Ovary (tissue), 9 donors: Measurements from ENCODE around the gene MTO1. TPM values are rescaled to one million over a fixed set of nuclear protein-coding genes. Genes with fewer than 3 reads are reported as not detected.
"Not testable (repeated sequence)": the region's sequence is repeated elsewhere in the genome, so short reads cannot be mapped to it uniquely, and the experiment has no call there.

Experiments used
- DNase-seq, 5 donors: peaks; one replicate each; pipeline ENCODE4 v3.0.0-alpha.2; 2019 to 2020
- H3K27ac ChIP-seq, 2 donors: fragments of 200-600 bp; one replicate each; pipeline versions ENCODE4 v1.5.1 to v1.8.0; 2019 to 2022
- H3K27me3 ChIP-seq: fragments of 200-600 bp; one replicate; pipeline ENCODE4 v1.8.0; 2022
- H3K36me3 ChIP-seq: fragments of 200-600 bp; sonication (generic); one replicate; pipeline ENCODE4 v1.5.1; 2019
- H3K4me1 ChIP-seq: one replicate; pipeline ENCODE4 v1.8.1; 2013; ENCODE audit warnings: mild to moderate bottlenecking, moderate library complexity; ENCODE audit not compliant: insufficient read depth
- H3K4me3 ChIP-seq: fragments of 200-600 bp; sonication (generic); one replicate; pipeline ENCODE4 v1.5.1; 2017
- H3K9me3 ChIP-seq, 2 donors: fragments of 200-600 bp in 1 of 2; sonication (generic) in 1 of 2; one replicate each; pipeline versions ENCODE4 v1.5.1 to v1.8.1; 2013 to 2019; ENCODE audit warnings: mild to moderate bottlenecking in 1 of 2, moderate library complexity in 1 of 2
- CTCF ChIP-seq, 3 donors: fragments of 450-650 bp in 2 of 3; fragments of 200-600 bp in 1 of 3; IDR thresholded peaks; one replicate each; pipeline versions ENCODE4 v1.5.1 to v1.8.0; 2016 to 2022; ENCODE audit warnings: antibody characterized with exemption in 3 of 3, mild to moderate bottlenecking in 1 of 3
- EP300 ChIP-seq: sonication (generic); formaldehyde crosslinking; IDR thresholded peaks from one replicate; pipeline ENCODE4 v1.6.1; 2017; ENCODE audit warnings: antibody characterized with exemption
- POLR2A ChIP-seq: fragments of 450-650 bp; IDR thresholded peaks from one replicate; pipeline ENCODE4 v1.6.1; 2017; ENCODE audit warnings: antibody characterized with exemption, mild to moderate bottlenecking, moderate library complexity
- WGBS, 3 donors: extraction: QIAGEN DNeasy Blood & Tissue Kit in 1 of 3; methylation state at CpG; one replicate each; pipeline versions ENCODE4 v1.1.5 to v1.1.7; 2013 to 2017; 5-methylcytosine and 5-hydroxymethylcytosine counted together
- intact Hi-C, 4 donors: fragments of 100-400 bp; cut with DNase I; formaldehyde crosslinking; loops; one replicate each; pipeline versions ENCODE4 v1.11.0 to v1.15.1; 2022 to 2023
- polyA plus RNA-seq, 2 donors: library from polyadenylated mRNA; stranded (reverse); fragments of 200-250 nt in 1 of 2; fragments of 350-450 nt in 1 of 2; fragmentation: Illumina TruSeq in 1 of 2; extraction: RNeasy Lipid Tissue Mini Kit (QIAGEN cat#74804) in 1 of 2; gene quantifications; one replicate each; pipeline ENCODE4 v1.2.3, GENCODE V29; 2013 to 2014
- total RNA-seq, 7 donors: library from RNA; depleted of rRNA in 2 of 7; stranded (reverse); fragments of >200 nt in 2 of 7; fragmentation: NEBNext Ultra II Directional in 3 of 7; extraction: Animal tissue kit (Norgen Biotek cat#: 25700) in 3 of 7; gene quantifications; one replicate each; pipeline versions ENCODE4 v1.1.0 to v1.2.4, GENCODE V29; 2016 to 2023
- donor health status: DM: no; HTN: no; CAD: no; lungs with moderate emphysema.
- donor health status: DM: no; HTN: no; CAD: no.
- donor health status: Bipolar disorder and iron deficiency.
- donor health status: DM: yes; HTN: yes; CAD: no.
- donor health status: DM: no; HTN: no; CAD: no.
- donor health status: DM: yes; HTN: yes; CAD: no.

The MTO1 gene
- total and polyA plus RNA-seq, 9 donors, result 19.8 to 43.1 (median 31.0) TPM

GRCh38 chr6:73455865-73456629, 5.5 kb upstream of the MTO1 start:
- Histone ChIP-seq H3K36me3 (no peaks in the 10 kb centered on the region), H3K4me3 (no peak overlapping the region), H3K9me3 (no peaks in the 10 kb centered on the region), H3K27ac (no peak overlapping the region), H3K4me1 (peaks cover 2% of the 10 kb centered on the region), H3K27me3 (no peaks in the 10 kb centered on the region)
- DNase-seq, result no peak
- intact Hi-C loops, result no loop called here
- WGBS, 3 donors, result 63 to 66% (median 65%) methylated on average over 3 of the region's 3 CpGs
- no peak for TF ChIP-seq EP300
- no peak for TF ChIP-seq POLR2A
- TF ChIP-seq CTCF (IDR thresholded peaks at IDR 0.05), result no peak

- H3K4me3 ChIP-seq, H3K27ac ChIP-seq, intact Hi-C loops, H3K36me3 ChIP-seq, H3K4me1 ChIP-seq, H3K27me3 ChIP-seq, DNase-seq, H3K9me3 ChIP-seq: not testable (repeated sequence)
- 73 to 79% (median 78%) methylated on average over 7 of the region's 7 CpGs for whole genome bisulfite sequencing, 3 donors
Measured at GRCh38 chr6:73459474-73459873, 2.1 kb upstream of the MTO1 start.

DNA sequence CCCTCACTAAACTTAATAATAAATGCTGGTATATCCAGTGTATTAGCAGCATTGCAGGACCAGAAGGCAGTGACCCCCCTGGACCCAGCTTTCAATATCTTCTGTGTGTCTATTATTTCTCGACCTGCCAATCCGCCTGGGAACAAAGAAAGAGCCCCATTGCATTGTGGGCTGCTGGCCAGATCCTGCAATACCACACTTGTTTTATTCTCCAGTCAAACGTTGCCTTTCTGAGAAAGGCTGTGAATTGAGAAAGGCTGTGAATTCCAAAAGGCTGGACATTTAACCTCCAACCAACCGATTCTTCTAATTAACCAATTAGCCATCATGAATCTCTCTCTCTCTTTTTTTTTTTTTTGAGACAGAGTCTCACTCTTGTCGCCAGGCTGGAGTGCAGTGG, 1.5 kb upstream of the MTO1 start:
- no peaks in the 10 kb centered on the region for H3K36me3 ChIP-seq
- H3K27ac ChIP-seq, result no peak overlapping the region
- intact Hi-C loops, result no loop called here
- H3K4me3 ChIP-seq, result no peak overlapping the region
- peaks cover 5% of the 10 kb centered on the region for H3K4me1 ChIP-seq
- H3K27me3 ChIP-seq, result no peaks in the 10 kb centered on the region
- no peak for DNase-seq
- H3K9me3 ChIP-seq, result no peaks in the 10 kb centered on the region
- 69 to 74% (median 70%) methylated on average over 5 of the region's 5 CpGs for WGBS, 3 donors
- TF ChIP-seq CTCF (IDR thresholded peaks at IDR 0.05), result no peak
- TF ChIP-seq POLR2A, result no peak
- TF ChIP-seq EP300, result no peak

DNA sequence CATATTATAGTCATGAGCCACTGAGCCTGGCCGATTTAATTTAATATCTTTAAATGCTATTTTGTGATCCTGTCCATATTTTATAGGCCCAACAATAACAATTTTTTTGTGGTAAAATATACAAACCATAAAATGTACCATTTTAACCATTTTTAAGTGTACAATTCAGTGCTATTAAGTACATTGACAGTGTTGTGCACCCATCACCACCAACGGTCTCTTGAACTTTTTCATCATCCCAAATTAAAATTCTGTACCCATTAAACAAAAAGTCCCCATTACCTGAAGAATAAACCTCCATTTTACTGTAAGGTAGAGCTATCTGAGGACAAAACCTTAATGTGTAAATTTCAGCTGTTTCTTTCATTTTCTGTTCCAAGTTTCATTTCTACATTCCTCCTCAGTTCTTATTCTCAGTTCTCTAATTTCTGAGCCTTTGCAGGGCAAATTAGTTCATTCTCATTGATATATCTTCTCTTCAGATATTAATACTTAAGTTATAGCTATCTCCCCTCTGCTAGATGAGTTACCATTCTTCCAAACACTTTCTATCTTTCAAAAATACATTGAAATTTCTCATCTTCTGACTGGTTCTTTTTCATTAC, 10.3 kb downstream of the MTO1 start:
- no peak overlapping the region for H3K4me3 ChIP-seq
- H3K36me3 ChIP-seq, result no peaks in the 10 kb centered on the region
- 79 to 86% (median 80%) methylated on average over 2 of the region's 2 CpGs for WGBS, 3 donors
- H3K9me3 ChIP-seq, result no peaks in the 10 kb centered on the region
- no peaks in the 10 kb centered on the region for H3K4me1 ChIP-seq
- DNase-seq, result no peak
- intact Hi-C loops, result no loop called here
- no peaks in the 10 kb centered on the region for H3K27me3 ChIP-seq
- TF ChIP-seq CTCF (IDR thresholded peaks at IDR 0.05) (no peak), EP300 (no peak), POLR2A (no peak)
- H3K27ac ChIP-seq, result no peak overlapping the region

- DNase-seq, result no peak
- H3K4me1 ChIP-seq, result no peaks in the 10 kb centered on the region
- WGBS, 3 donors, result 95 to 97% (median 96%) methylated on average over 10 of the region's 10 CpGs
- H3K27ac ChIP-seq, result no peak overlapping the region
- H3K9me3 ChIP-seq, result no peaks in the 10 kb centered on the region
- intact Hi-C loops, result no loop called here
- TF ChIP-seq EP300 (no peak), POLR2A (no peak), CTCF (IDR thresholded peaks at IDR 0.05) (no peak)
- H3K4me3 ChIP-seq, result no peak overlapping the region
- H3K36me3 ChIP-seq, result no peaks in the 10 kb centered on the region
- no peaks in the 10 kb centered on the region for H3K27me3 ChIP-seq
Measured at GRCh38 chr6:73476723-73477122, 15.2 kb downstream of the MTO1 start.
